Erythroblast (primary cell): Measurements from ENCODE around the gene EDC3.

ENCODE experiments used
- GATA1 ChIP-seq: IDR thresholded peaks from 2 replicates; pipeline ENCODE4 v1.6.1; 2011; ENCODE audit warnings: low read depth, mild to moderate bottlenecking, control low read depth, low read length, moderate library complexity
- POLR2A ChIP-seq: IDR thresholded peaks from 2 replicates; pipeline ENCODE4 v1.6.1; 2011; ENCODE audit warnings: mild to moderate bottlenecking, low read length

DNA sequence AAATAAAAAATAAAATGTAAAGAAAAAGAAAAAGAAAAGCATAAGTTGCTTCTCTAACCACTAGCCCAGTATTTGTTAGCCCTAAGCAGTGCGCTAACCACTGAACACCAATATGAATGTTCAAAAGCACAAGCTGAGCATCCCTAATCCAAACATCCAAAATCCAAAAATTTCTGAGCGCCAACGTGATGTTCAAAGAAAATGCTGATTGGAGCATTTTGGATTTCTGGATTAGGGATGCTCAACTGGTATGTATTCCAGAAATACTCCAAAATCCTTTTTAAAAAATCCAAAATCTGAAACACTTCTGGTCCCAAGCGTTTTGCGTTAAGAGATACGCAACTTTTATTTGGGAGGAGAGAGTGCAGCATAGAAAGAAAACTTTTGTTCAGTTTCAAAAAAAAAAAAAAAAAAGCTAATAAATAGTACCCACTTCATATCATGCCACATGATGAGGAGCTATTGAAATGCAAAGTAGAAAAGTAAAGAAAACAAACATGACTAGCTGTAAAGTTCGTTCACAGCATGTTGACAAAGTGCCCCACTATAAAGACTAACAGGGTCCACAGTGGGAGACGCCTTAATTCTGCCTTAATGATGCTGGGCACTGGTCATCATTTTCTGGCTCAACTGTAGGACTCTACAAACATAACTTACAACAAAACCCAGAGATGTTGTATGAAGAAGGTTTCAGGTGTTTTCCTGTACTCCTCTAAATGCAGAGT, 32.4 kb downstream of the EDC3 start:
- no peak for TF ChIP-seq POLR2A
- no peak for TF ChIP-seq GATA1
